ENCODE measurements around the gene ENGASE. TPM values are rescaled to one million over a fixed set of nuclear protein-coding genes. Genes with fewer than 3 reads are reported as not detected.

ENGASE gene
- total RNA-seq, 1 donor from 2014 or later: 52.4 TPM

GRCh38 chr17:79084291-79085153 lies 9.9 kb downstream of the ENGASE start:
- intact Hi-C loops (cut with micrococcal nuclease): no loop called here
- Mint-ChIP-seq H3K27me3 (no peaks in the 10 kb centered on the region), H3K9me3 (no peaks in the 10 kb centered on the region), H3K4me1 (no peaks in the 10 kb centered on the region), H3K4me3 (no peak overlapping the region), H3K36me3 (ENCODE audit: low read depth) (peaks cover 19% of the 10 kb centered on the region), H3K27ac (no peak overlapping the region)
- no peak for DNase-seq

- intact Hi-C loops (cut with micrococcal nuclease): no loop called here
- Mint-ChIP-seq H3K27me3 (no peaks in the 10 kb centered on the region), H3K27ac (no peak overlapping the region), H3K4me1 (no peaks in the 10 kb centered on the region), H3K9me3 (no peaks in the 10 kb centered on the region), H3K4me3 (no peak overlapping the region), H3K36me3 (ENCODE audit: low read depth) (peaks cover 16% of the 10 kb centered on the region)
- DNase-seq: no peak
Measured at GRCh38 chr17:79085154-79085920, 10.7 kb downstream of the ENGASE start.

- Mint-ChIP-seq H3K4me3 (no peak overlapping the region), H3K9me3 (no peaks in the 10 kb centered on the region), H3K4me1 (no peaks in the 10 kb centered on the region), H3K27ac (no peak overlapping the region), H3K27me3 (no peaks in the 10 kb centered on the region), H3K36me3 (ENCODE audit: low read depth) (peaks cover 11% of the 10 kb centered on the region)
- intact Hi-C loops (cut with micrococcal nuclease): no loop called here
- no peak for DNase-seq
Measured at GRCh38 chr17:79085921-79086551, 11.4 kb downstream of the ENGASE start.

- Mint-ChIP-seq H3K27me3 (no peaks in the 10 kb centered on the region), H3K9me3 (no peaks in the 10 kb centered on the region), H3K4me1 (no peaks in the 10 kb centered on the region), H3K36me3 (ENCODE audit: low read depth) (peaks cover 6% of the 10 kb centered on the region), H3K4me3 (no peak overlapping the region), H3K27ac (no peak overlapping the region)
- no peak for DNase-seq
- intact Hi-C loops (cut with micrococcal nuclease): loop anchor here (1.0 kb wide), 1 partner anchor 306 kb away; no protein-coding TSS in a partner anchor
Measured at GRCh38 chr17:79086609-79087427, 12.2 kb downstream of the ENGASE start.

GRCh38 chr17:79087428-79088143 lies 13.0 kb downstream of the ENGASE start:
- no peaks in the 10 kb centered on the region for H3K9me3 Mint-ChIP-seq
- no peak overlapping the region for H3K4me3 Mint-ChIP-seq
- no peak overlapping the region for H3K27ac Mint-ChIP-seq
- DNase-seq: peak; percentile 92
- H3K27me3 Mint-ChIP-seq: peaks cover 3% of the 10 kb centered on the region
- intact Hi-C loops (cut with micrococcal nuclease): loop anchor here (1.0 kb wide), 1 partner anchor 306 kb away; no protein-coding TSS in a partner anchor
- peaks cover 2% of the 10 kb centered on the region for H3K4me1 Mint-ChIP-seq
- peaks cover 2% of the 10 kb centered on the region for H3K36me3 Mint-ChIP-seq (ENCODE audit: low read depth)

GRCh38 chr17:79088247-79088996 lies 13.8 kb downstream of the ENGASE start:
- Mint-ChIP-seq H3K9me3 (no peaks in the 10 kb centered on the region), H3K4me3 (no peak overlapping the region), H3K27me3 (peaks cover 5% of the 10 kb centered on the region), H3K27ac (no peak overlapping the region), H3K36me3 (ENCODE audit: low read depth) (peaks cover 2% of the 10 kb centered on the region), H3K4me1 (peaks cover 2% of the 10 kb centered on the region)
- intact Hi-C loops (cut with micrococcal nuclease): no loop called here
- no peak for DNase-seq

- DNase-seq: no peak
- Mint-ChIP-seq H3K4me3 (no peak overlapping the region), H3K27ac (no peak overlapping the region), H3K9me3 (no peaks in the 10 kb centered on the region), H3K36me3 (ENCODE audit: low read depth) (peaks cover 2% of the 10 kb centered on the region), H3K4me1 (peaks cover 2% of the 10 kb centered on the region), H3K27me3 (peaks cover 5% of the 10 kb centered on the region)
- intact Hi-C loops (cut with micrococcal nuclease): no loop called here
Measured at GRCh38 chr17:79088997-79089328, 14.3 kb downstream of the ENGASE start.

- Mint-ChIP-seq H3K27ac (no peak overlapping the region), H3K9me3 (no peaks in the 10 kb centered on the region), H3K36me3 (ENCODE audit: low read depth) (no peaks in the 10 kb centered on the region), H3K4me3 (no peak overlapping the region), H3K4me1 (peaks cover 2% of the 10 kb centered on the region), H3K27me3 (peaks cover 5% of the 10 kb centered on the region)
- intact Hi-C loops (cut with micrococcal nuclease): no loop called here
- no peak for DNase-seq
Measured at GRCh38 chr17:79089720-79090442, 15.3 kb downstream of the ENGASE start.

GRCh38 chr17:79090443-79091225 lies 16.0 kb downstream of the ENGASE start:
- no peak for DNase-seq
- Mint-ChIP-seq H3K27me3 (peaks cover 5% of the 10 kb centered on the region), H3K9me3 (no peaks in the 10 kb centered on the region), H3K4me1 (peaks cover 2% of the 10 kb centered on the region), H3K4me3 (no peak overlapping the region), H3K36me3 (ENCODE audit: low read depth) (no peaks in the 10 kb centered on the region), H3K27ac (no peak overlapping the region)
- intact Hi-C loops (cut with micrococcal nuclease): no loop called here

- H3K36me3 Mint-ChIP-seq (ENCODE audit: low read depth): no peaks in the 10 kb centered on the region
- no peak overlapping the region for H3K27ac Mint-ChIP-seq
- peaks cover 9% of the 10 kb centered on the region for H3K27me3 Mint-ChIP-seq
- DNase-seq: no peak
- intact Hi-C loops (cut with micrococcal nuclease): no loop called here
- no peak overlapping the region for H3K4me3 Mint-ChIP-seq
- peaks cover 2% of the 10 kb centered on the region for H3K4me1 Mint-ChIP-seq
- H3K9me3 Mint-ChIP-seq: no peaks in the 10 kb centered on the region
Measured at GRCh38 chr17:79091226-79091670, 16.6 kb downstream of the ENGASE start.

GRCh38 chr17:79092567-79092966 lies 17.9 kb downstream of the ENGASE start:
- no peak for DNase-seq
- intact Hi-C loops (cut with micrococcal nuclease): no loop called here
- Mint-ChIP-seq H3K27ac (no peak overlapping the region), H3K4me3 (no peak overlapping the region), H3K4me1 (peaks cover 2% of the 10 kb centered on the region), H3K27me3 (peaks cover 11% of the 10 kb centered on the region), H3K36me3 (ENCODE audit: low read depth) (no peaks in the 10 kb centered on the region), H3K9me3 (no peaks in the 10 kb centered on the region)

All from activated CD4-positive, alpha-beta T cell treated with anti-CD3 and anti-CD28 coated beads, Interleukin-2, amount 10 ng/mL, durations not matched to agents 24 days and 14 days (primary cell).